Keratinocyte (primary cell): ENCODE measurements around the gene PSMC3.

Experiments used
- EZH2 ChIP-seq: IDR thresholded peaks from one replicate; pipeline ENCODE4 v1.6.1; 2012; ENCODE audit warnings: inconsistent platforms, mild to moderate bottlenecking, low read length, moderate library complexity
- TF ChIP-seq, protein P1 (sequence below), 3 experiments: IDR thresholded peaks in 1 of 3; conservative IDR thresholded peaks in 1 of 3; optimal IDR thresholded peaks in 1 of 3; 2 replicates in 2 of 3; 3 replicates in 1 of 3; pipeline versions ENCODE3 to v1.5.1; 2011; ENCODE audit warnings: low read length in 3 of 3, mild to moderate bottlenecking in 3 of 3, moderate library complexity in 2 of 3, control low read depth in 1 of 3, inconsistent platforms in 1 of 3; ENCODE audit not compliant: insufficient read depth in 2 of 3; ENCODE audit errors: extremely low read depth in 1 of 3

DNA sequence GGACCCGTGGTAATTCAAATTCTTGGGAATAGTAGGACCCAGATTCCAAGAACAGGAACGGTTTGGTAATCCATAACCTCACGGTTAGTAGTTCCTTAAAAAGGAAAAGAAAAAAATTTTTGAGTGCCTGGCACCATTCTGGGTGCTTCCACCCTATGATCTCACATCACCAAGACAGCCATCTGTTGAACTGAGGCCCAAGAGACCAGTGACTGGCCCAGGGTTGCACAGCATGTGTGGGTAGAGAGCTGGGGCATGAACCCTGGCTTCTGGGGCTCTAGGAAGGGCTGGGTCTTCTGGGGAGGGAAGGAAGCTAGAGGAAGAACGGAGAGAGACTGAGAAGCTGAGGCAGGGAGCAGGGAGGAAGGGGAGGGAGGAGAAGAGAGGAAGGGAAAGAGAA, 43.2 kb downstream of the PSMC3 start:
- TF ChIP-seq, protein P1, sequence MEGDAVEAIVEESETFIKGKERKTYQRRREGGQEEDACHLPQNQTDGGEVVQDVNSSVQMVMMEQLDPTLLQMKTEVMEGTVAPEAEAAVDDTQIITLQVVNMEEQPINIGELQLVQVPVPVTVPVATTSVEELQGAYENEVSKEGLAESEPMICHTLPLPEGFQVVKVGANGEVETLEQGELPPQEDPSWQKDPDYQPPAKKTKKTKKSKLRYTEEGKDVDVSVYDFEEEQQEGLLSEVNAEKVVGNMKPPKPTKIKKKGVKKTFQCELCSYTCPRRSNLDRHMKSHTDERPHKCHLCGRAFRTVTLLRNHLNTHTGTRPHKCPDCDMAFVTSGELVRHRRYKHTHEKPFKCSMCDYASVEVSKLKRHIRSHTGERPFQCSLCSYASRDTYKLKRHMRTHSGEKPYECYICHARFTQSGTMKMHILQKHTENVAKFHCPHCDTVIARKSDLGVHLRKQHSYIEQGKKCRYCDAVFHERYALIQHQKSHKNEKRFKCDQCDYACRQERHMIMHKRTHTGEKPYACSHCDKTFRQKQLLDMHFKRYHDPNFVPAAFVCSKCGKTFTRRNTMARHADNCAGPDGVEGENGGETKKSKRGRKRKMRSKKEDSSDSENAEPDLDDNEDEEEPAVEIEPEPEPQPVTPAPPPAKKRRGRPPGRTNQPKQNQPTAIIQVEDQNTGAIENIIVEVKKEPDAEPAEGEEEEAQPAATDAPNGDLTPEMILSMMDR (optimal IDR thresholded peaks at IDR 0.05 in 1 of 3, IDR thresholded peaks at IDR 0.05 in 1 of 3, conservative IDR thresholded peaks at IDR 0.05 in 1 of 3; ENCODE audit: extremely low read depth in 1 of 3, insufficient read depth in 2 of 3, low read length in 3 of 3): no peak
- no peak for TF ChIP-seq EZH2
